Small intestine (tissue), 7 donors: ENCODE data around the gene PALM3. TPM values are rescaled to one million over a fixed set of nuclear protein-coding genes. Genes with fewer than 3 reads are reported as not detected.
A peak's percentile ranks its signal among the peaks of the same experiment; 100 is the strongest.

Experiments used
- DNase-seq, 2 donors: peaks; one replicate each; pipeline versions ENCODE4 v3.0.0 to v3.0.0-alpha.2; 2013
- FAIRE-seq: peaks from 2 replicates; lab custom pipeline; 2012; peaks lifted over from hg19 to GRCh38; lab: Jason Lieb, UNC
- H3K27ac ChIP-seq, 3 donors: one replicate each; pipeline ENCODE4 v1.5.1; 2013; ENCODE audit warnings: low read length in 2 of 3, mild to moderate bottlenecking in 2 of 3, control low read depth in 1 of 3, inconsistent platforms in 1 of 3, low read depth in 1 of 3, moderate library complexity in 1 of 3
- H3K27me3 ChIP-seq, 3 donors: one replicate each; pipeline ENCODE4 v1.6.1; 2013; ENCODE audit warnings: low read length in 3 of 3, inconsistent platforms in 1 of 3; ENCODE audit not compliant: control insufficient read depth in 3 of 3, insufficient read depth in 3 of 3
- H3K36me3 ChIP-seq, 3 donors: one replicate each; pipeline ENCODE4 v1.6.1; 2013; ENCODE audit warnings: low read length in 3 of 3, inconsistent platforms in 1 of 3, low read depth in 1 of 3, mild to moderate bottlenecking in 1 of 3, moderate library complexity in 1 of 3; ENCODE audit not compliant: control insufficient read depth in 3 of 3, insufficient read depth in 2 of 3
- H3K4me1 ChIP-seq, 3 donors: one replicate each; pipeline ENCODE4 v1.6.1; 2013; ENCODE audit warnings: low read length in 2 of 3, inconsistent platforms in 1 of 3, low read depth in 1 of 3, mild to moderate bottlenecking in 1 of 3, moderate library complexity in 1 of 3; ENCODE audit not compliant: control insufficient read depth in 3 of 3, insufficient read depth in 2 of 3
- H3K4me3 ChIP-seq, 3 donors: one replicate each; pipeline ENCODE4 v1.5.1; 2013; ENCODE audit warnings: low read length in 3 of 3, control low read depth in 1 of 3, inconsistent platforms in 1 of 3, low read depth in 1 of 3, mild to moderate bottlenecking in 1 of 3, moderate library complexity in 1 of 3
- H3K9me3 ChIP-seq, 2 donors: one replicate each; pipeline ENCODE4 v1.6.1; 2013; ENCODE audit warnings: low read depth in 1 of 2, low read length in 1 of 2; ENCODE audit not compliant: control insufficient read depth in 2 of 2, insufficient read depth in 1 of 2
- WGBS, 3 donors: extraction: QIAGEN DNeasy Blood & Tissue Kit; methylation state at CpG; one replicate each; pipeline ENCODE4 v1.1.7; 2013; 5-methylcytosine and 5-hydroxymethylcytosine counted together
- polyA plus RNA-seq, 4 donors: library from polyadenylated mRNA; stranded (reverse) in 3 of 4; unstranded in 1 of 4; fragments of 200-250 nt in 3 of 4; fragments of 120-200 nt in 1 of 4; gene quantifications; one replicate each; pipeline versions ENCODE4 v1.2.1 to v1.2.3, GENCODE V29; 2013
- donor health status: healthy with polysubstance abuse.
- donor health status: control.
- donor health status: control.
- donor health status: Bipolar disorder and iron deficiency.
- donor health status: healthy.

The PALM3 gene
- polyA plus RNA-seq, 4 donors = 1.6 to 28.2 (median 2.6) TPM

- no peak for FAIRE-seq
- 44 to 67% (median 55%) methylated on average over 49 to 54 of the region's 54 CpGs for WGBS, 3 donors
- H3K27ac ChIP-seq = no peak within 1 kb of the TSS
Measured at GRCh38 chr19:14085309-14085995, 23.6 kb upstream of the PALM3 start, which contains the start of gene C19orf67. C19orf67 (minus strand) TSS chr19:14085783; CDS start chr19:14085627, 156 bp downstream.

GRCh38 chr19:14082675-14082960 is 20.7 kb upstream of the PALM3 start:
- H3K4me1 ChIP-seq = peaks cover 0 to 13% (median 0%) of the 10 kb centered on the region in 3 donors
- FAIRE-seq (no peak), DNase-seq (no peak)
- H3K27me3 ChIP-seq = no peaks in the 10 kb centered on the region
- H3K9me3 ChIP-seq = no peaks in the 10 kb centered on the region
- WGBS, 3 donors = 22 to 48% (median 23%) methylated on average over 1 of the region's 1 CpG
- peak overlapping the region in 2 of 3 donors; percentile 65 to 87 for H3K4me3 ChIP-seq
- peak overlapping the region in 1 of 3 donors; percentile 90 for H3K27ac ChIP-seq
- peaks cover 0 to 12% (median 2%) of the 10 kb centered on the region in 3 donors for H3K36me3 ChIP-seq

More at GRCh38 chr19:14085309-14085995, 23.6 kb upstream of the PALM3 start, which contains the start of gene C19orf67:
- H3K4me1 ChIP-seq = peaks cover 0 to 12% (median 0%) of the 10 kb centered on the region in 3 donors
- H3K4me3 ChIP-seq = peak within 1 kb of the TSS in 1 of 3 donors; percentile 20
- no peaks in the 10 kb centered on the region for H3K9me3 ChIP-seq
- H3K36me3 ChIP-seq = peaks cover 0 to 28% (median 5%) of the 10 kb centered on the region in 3 donors
- H3K27me3 ChIP-seq = no peaks in the 10 kb centered on the region
- peak in 1 of 2 donors; percentile 55 for DNase-seq

GRCh38 chr19:14081797-14082674 is 20.2 kb upstream of the PALM3 start:
- DNase-seq (no peak), FAIRE-seq (no peak)
- H3K9me3 ChIP-seq = no peaks in the 10 kb centered on the region
- no peaks in the 10 kb centered on the region for H3K27me3 ChIP-seq
- H3K4me3 ChIP-seq = peak overlapping the region; percentile 50 to 87 (median 65)
- H3K36me3 ChIP-seq = peaks cover 0 to 10% (median 0%) of the 10 kb centered on the region in 3 donors
- H3K27ac ChIP-seq = peak overlapping the region; percentile 50 to 99 (median 90)
- 8 to 18% (median 9%) methylated on average over 24 of the region's 24 CpGs for WGBS, 3 donors
- peaks cover 0 to 13% (median 0%) of the 10 kb centered on the region in 3 donors for H3K4me1 ChIP-seq

- FAIRE-seq (peak; percentile 91), DNase-seq (peak; percentile 99)
- H3K27ac ChIP-seq = peak overlapping the region; percentile 90 to 99 (median 93)
- WGBS, 3 donors = 0 to 1% (median 0%) methylated on average over 49 to 50 of the region's 50 CpGs
- H3K36me3 ChIP-seq = peaks cover 0 to 6% (median 0%) of the 10 kb centered on the region in 3 donors
- peaks cover 0 to 13% (median 0%) of the 10 kb centered on the region in 3 donors for H3K4me1 ChIP-seq
- peak overlapping the region; percentile 50 to 87 (median 65) for H3K4me3 ChIP-seq
- no peaks in the 10 kb centered on the region for H3K9me3 ChIP-seq
- no peaks in the 10 kb centered on the region for H3K27me3 ChIP-seq
Measured at GRCh38 chr19:14080887-14081796, 19.3 kb upstream of the PALM3 start.

- Histone ChIP-seq H3K36me3 (peaks cover 0 to under 1% (median 0%) of the 10 kb centered on the region in 3 donors), H3K27ac (no peak overlapping the region), H3K27me3 (no peaks in the 10 kb centered on the region), H3K4me3 (no peak overlapping the region), H3K9me3 (no peaks in the 10 kb centered on the region), H3K4me1 (peaks cover 0 to 25% (median 0%) of the 10 kb centered on the region in 3 donors)
- no peak for FAIRE-seq
- DNase-seq = no peak
- 67 to 70% (median 69%) methylated on average over 2 of the region's 2 CpGs for WGBS, 3 donors
Measured at GRCh38 chr19:14078411-14078810, 16.5 kb upstream of the PALM3 start.

GRCh38 chr19:14073925-14074838 is 12.3 kb upstream of the PALM3 start:
- Histone ChIP-seq H3K36me3 (no peaks in the 10 kb centered on the region), H3K9me3 (no peaks in the 10 kb centered on the region), H3K27me3 (no peaks in the 10 kb centered on the region), H3K27ac (peak overlapping the region; percentile 93 to 98 (median 95)), H3K4me1 (peaks cover 0 to 17% (median 0%) of the 10 kb centered on the region in 3 donors), H3K4me3 (peak overlapping the region; percentile 63 to 94 (median 69))
- FAIRE-seq = no peak
- DNase-seq = peak; percentile 79 to 82
- WGBS, 3 donors = 0 to 3% (median 1%) methylated on average over 42 to 44 of the region's 44 CpGs

- H3K27me3 ChIP-seq = no peaks in the 10 kb centered on the region
- peak overlapping the region; percentile 95 to 99 (median 98) for H3K27ac ChIP-seq
- H3K4me3 ChIP-seq = peak overlapping the region; percentile 63 to 94 (median 69)
- H3K4me1 ChIP-seq = peaks cover 0 to 17% (median 0%) of the 10 kb centered on the region in 3 donors
- no peak for FAIRE-seq
- DNase-seq = peak; percentile 71 to 93
- no peaks in the 10 kb centered on the region for H3K36me3 ChIP-seq
- WGBS, 3 donors = 0 to 2% (median 1%) methylated on average over 27 to 106 of the region's 106 CpGs
- no peaks in the 10 kb centered on the region for H3K9me3 ChIP-seq
Measured at GRCh38 chr19:14073261-14073924, 11.5 kb upstream of the PALM3 start.
